IMR-90 (cell line): Measurements from ENCODE around the gene CLPTM1L. TPM values are rescaled to one million over a fixed set of nuclear protein-coding genes. Genes with fewer than 3 reads are reported as not detected.

ENCODE experiments used
- ATAC-seq: fragments of 200-7000 bp; cut with Tn5 transposase; 2 replicates; pipeline ENCODE4 v1.9.1; 2020; ENCODE audit warnings: low read depth, mild to moderate bottlenecking, moderate library complexity
- BruUV-seq: library from RNA; stranded (reverse); fragments of 400-500 nt; replicated peaks from 2 replicates; lab custom pipeline; 2021; lab: Mats Ljungman, UMichigan
- CTCF ChIA-PET: fragments of 300-600 bp; formaldehyde crosslinking; extraction: SDS; loops from one replicate; lab custom pipeline; 2021; ENCODE audit warnings: antibody characterized with exemption; lab: Yijun Ruan, JAX
- POLR2A ChIA-PET: fragments of 300-600 bp; sonication (Branson Sonifier 250); formaldehyde crosslinking; loops from one replicate; lab custom pipeline; 2022; ENCODE audit warnings: antibody characterized with exemption; ENCODE audit not compliant: unreplicated experiment; lab: Charles Lee
- DNase-seq: peaks from one replicate; pipeline ENCODE4 v3.0.0; 2013
- H2AFZ ChIP-seq: replicated peaks from 2 replicates; pipeline ENCODE3; 2013; ENCODE audit warnings: low read length, mild to moderate bottlenecking; ENCODE audit not compliant: poor library complexity
- H2AK5ac ChIP-seq: 2 replicates; pipeline ENCODE4 v1.6.1; 2013; ENCODE audit warnings: low read depth, low read length, inconsistent platforms
- H2AK9ac ChIP-seq: replicated peaks from 2 replicates; pipeline ENCODE3; 2013; ENCODE audit warnings: mild to moderate bottlenecking, low read depth, low read length, moderate library complexity; ENCODE audit not compliant: poor library complexity
- H2BK120ac ChIP-seq: 2 replicates; pipeline ENCODE4 v1.6.1; 2013; ENCODE audit warnings: low read depth, low read length, inconsistent platforms
- H2BK15ac ChIP-seq: 3 replicates; pipeline ENCODE4 v1.6.1; 2013; ENCODE audit warnings: low read depth, low read length, inconsistent platforms
- H2BK20ac ChIP-seq: 2 replicates; pipeline ENCODE4 v1.6.1; 2013; ENCODE audit warnings: low read depth, mild to moderate bottlenecking, inconsistent platforms, low read length, moderate library complexity
- H2BK5ac ChIP-seq: 2 replicates; pipeline ENCODE4 v1.6.1; 2013; ENCODE audit warnings: mild to moderate bottlenecking, low read depth, low read length, inconsistent platforms; ENCODE audit not compliant: poor library complexity, severe bottlenecking
- H3K14ac ChIP-seq: replicated peaks from 2 replicates; pipeline ENCODE4 v1.6.1; 2013; ENCODE audit warnings: low read depth, low read length, inconsistent platforms
- H3K18ac ChIP-seq: 2 replicates; pipeline ENCODE4 v1.6.1; 2013; ENCODE audit warnings: low read depth, low read length, control low read depth
- H3K23ac ChIP-seq: 2 replicates; pipeline ENCODE4 v1.6.1; 2013; ENCODE audit warnings: low read depth, low read length, inconsistent platforms
- H3K27ac ChIP-seq: 2 replicates; pipeline ENCODE4 v1.5.1; 2013; ENCODE audit warnings: mild to moderate bottlenecking, control low read depth, low read length; ENCODE audit not compliant: insufficient read depth
- H3K27me3 ChIP-seq: 2 replicates; pipeline ENCODE4 v1.6.1; 2013; ENCODE audit warnings: low read length; ENCODE audit not compliant: control insufficient read depth, insufficient read depth
- H3K36me3 ChIP-seq: 2 replicates; pipeline ENCODE4 v1.6.1; 2013; ENCODE audit warnings: low read length, mixed read lengths; ENCODE audit not compliant: control insufficient read depth, insufficient read depth
- H3K4ac ChIP-seq: 2 replicates; pipeline ENCODE4 v1.6.1; 2013; ENCODE audit warnings: low read depth, low read length, inconsistent platforms
- H3K4me1 ChIP-seq: 2 replicates; pipeline ENCODE4 v1.6.1; 2013; ENCODE audit warnings: low read length, mixed read lengths; ENCODE audit not compliant: control insufficient read depth, insufficient read depth
- H3K4me2 ChIP-seq: 2 replicates; pipeline ENCODE4 v1.6.1; 2013; ENCODE audit warnings: low read depth, mild to moderate bottlenecking, control low read depth, low read length, moderate library complexity
- H3K4me3 ChIP-seq: 2 replicates; pipeline ENCODE4 v1.5.1; 2013; ENCODE audit warnings: low read depth, mild to moderate bottlenecking, control low read depth, low read length, moderate library complexity; ENCODE audit not compliant: insufficient read depth
- H3K56ac ChIP-seq: 2 replicates; pipeline ENCODE4 v1.6.1; 2013; ENCODE audit warnings: low read length, inconsistent platforms; ENCODE audit not compliant: insufficient read depth; ENCODE audit errors: extremely low read depth
- H3K79me1 ChIP-seq, 2 experiments: 2 replicates each; pipeline ENCODE4 v1.6.1; 2013; ENCODE audit warnings: low read length in 2 of 2, inconsistent platforms in 1 of 2, low read depth in 1 of 2
- H3K9ac ChIP-seq: 2 replicates; pipeline ENCODE4 v1.6.1; 2013; ENCODE audit warnings: low read depth, low read length, control low read depth
- H3K9me1 ChIP-seq: 2 replicates; pipeline ENCODE4 v1.6.1; 2013; ENCODE audit warnings: low read length, inconsistent platforms; ENCODE audit not compliant: insufficient read depth
- H3K9me3 ChIP-seq: 2 replicates; pipeline ENCODE4 v1.6.1; 2013; ENCODE audit warnings: low read length; ENCODE audit not compliant: control insufficient read depth, insufficient read depth
- H4K20me1 ChIP-seq: 2 replicates; pipeline ENCODE4 v1.6.1; 2013; ENCODE audit warnings: low read length, inconsistent platforms; ENCODE audit not compliant: insufficient read depth
- H4K5ac ChIP-seq: 2 replicates; pipeline ENCODE4 v1.6.1; 2013; ENCODE audit warnings: mild to moderate bottlenecking, low read depth, low read length, control low read depth
- H4K8ac ChIP-seq, 2 experiments: 2 replicates each; pipeline ENCODE4 v1.6.1; 2013; ENCODE audit warnings: low read depth in 2 of 2, low read length in 2 of 2, control low read depth in 1 of 2, inconsistent platforms in 1 of 2
- H4K91ac ChIP-seq: 2 replicates; pipeline ENCODE4 v1.6.1; 2013; ENCODE audit warnings: low read depth, low read length, inconsistent platforms; ENCODE audit not compliant: insufficient read depth
- MAFK ChIP-seq: IDR thresholded peaks from 2 replicates; pipeline ENCODE4 v1.6.1; 2012; ENCODE audit warnings: low read depth, low read length, improper control_type of control experiment
- MXI1 ChIP-seq: IDR thresholded peaks from 2 replicates; pipeline ENCODE4 v1.6.1; 2012; ENCODE audit warnings: low read depth, mild to moderate bottlenecking, low read length, moderate library complexity, borderline replicate concordance
- USF2 ChIP-seq: fragments of 150-350 bp; IDR thresholded peaks from 2 replicates; pipeline ENCODE4 v1.6.1; 2017; ENCODE audit warnings: mild to moderate bottlenecking, antibody characterized with exemption, low read length, low read depth
- whole genome bisulfite sequencing, 2 experiments: methylation state at CpG; one replicate each; pipeline versions ENCODE4 v1.1.5 to v1.1.7; 2013; ENCODE audit warnings: missing lambda C conversion rate in 2 of 2; ENCODE audit not compliant: insufficient read length in 1 of 2; ENCODE audit errors: extremely low coverage in 2 of 2; 5-methylcytosine and 5-hydroxymethylcytosine counted together
- dilution Hi-C: fragments of 300-500 bp; cut with HindIII; formaldehyde crosslinking; loops from one replicate; pipeline ENCODE4 v1.14.3; 2018; ENCODE audit warnings: low sequenced_read_pairs; ENCODE audit not compliant: unreplicated experiment
- in situ Hi-C: fragments of 300-500 bp; cut with MboI; formaldehyde crosslinking; loops from 3 replicates; pipeline ENCODE4 v1.14.3; 2019; ENCODE audit warnings: low sequenced_read_pairs, inconsistent platforms, mixed read lengths
- intact Hi-C: fragments of 100-400 bp; cut with micrococcal nuclease; formaldehyde crosslinking; loops from 2 replicates; pipeline ENCODE4 v1.10.0; 2022
- polyA plus RNA-seq, 3 experiments: library from polyadenylated mRNA; depleted of rRNA; stranded (reverse); fragments of >200 nt; gene quantifications; 2 replicates each; pipeline ENCODE4 v1.2.3, GENCODE V29; 2012; ENCODE audit warnings: low replicate concordance in 1 of 3
- total RNA-seq: library from RNA; depleted of rRNA; stranded (reverse); fragments of >200 nt; gene quantifications from 2 replicates; pipeline ENCODE4 v1.2.3, GENCODE V29; 2012

CLPTM1L gene
- total and polyA plus RNA-seq, 2 of the 4 experiments (the other 2 are of a cell fraction), result 114 to 137 TPM

DNA sequence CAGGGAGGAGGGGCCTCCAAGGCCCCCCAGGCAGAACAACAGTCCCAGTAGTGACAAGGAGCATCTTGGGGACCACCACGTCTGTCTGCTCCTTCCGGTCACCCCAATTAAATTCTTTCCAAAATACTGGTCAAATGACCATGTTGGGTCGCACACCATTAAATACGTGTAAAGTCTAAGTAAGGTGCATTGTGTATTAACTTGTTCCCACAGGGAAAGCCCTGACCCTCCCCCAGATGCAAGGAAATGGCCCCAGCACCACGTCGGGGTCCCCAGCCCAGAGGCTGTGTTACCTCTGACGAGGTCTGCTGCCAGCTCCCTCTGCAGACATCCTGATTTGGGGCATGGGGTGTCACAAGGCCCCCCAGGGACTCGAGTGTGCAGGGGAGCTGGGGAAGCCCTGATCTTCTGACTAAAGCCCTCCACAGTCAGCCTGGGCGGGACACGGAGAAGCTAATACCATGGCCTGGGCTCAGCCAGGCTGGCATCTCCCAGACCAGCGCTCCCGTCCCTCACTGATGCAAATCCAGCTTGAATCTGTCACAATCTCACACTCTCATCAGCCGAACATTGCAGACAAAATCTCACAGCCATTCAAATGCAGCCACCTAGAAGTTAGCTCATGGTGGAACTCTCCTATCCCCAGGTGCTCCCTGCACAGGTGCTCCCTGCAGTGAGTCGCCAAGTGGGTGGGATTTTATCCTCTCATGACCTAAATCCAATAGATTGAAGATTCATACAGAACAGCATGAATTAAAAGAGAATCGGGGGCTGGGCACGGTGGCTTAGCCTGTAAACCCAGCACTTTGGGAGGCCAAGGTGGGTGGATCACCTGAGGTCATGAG is 63.6 kb downstream of the CLPTM1L start:
- no peak overlapping the region for H4K91ac ChIP-seq
- no peak overlapping the region for H3K4me3 ChIP-seq
- no peak overlapping the region for H2BK15ac ChIP-seq
- no peak overlapping the region for H2AFZ ChIP-seq
- peaks cover 21% of the 10 kb centered on the region for H3K9me3 ChIP-seq
- no peak overlapping the region for H3K23ac ChIP-seq
- no peaks in the 10 kb centered on the region for H4K20me1 ChIP-seq
- 79% methylated on average over 4 of the region's 16 CpGs; no CpG with 5 or more reads in 1 of the 2 experiments for WGBS, 2 experiments
- no peaks in the 10 kb centered on the region for H3K36me3 ChIP-seq
- BruUV-seq, result no TSS peak
- H3K14ac ChIP-seq, result no peak overlapping the region
- no peak overlapping the region for H3K56ac ChIP-seq
- H3K27ac ChIP-seq, result no peak overlapping the region
- no peak overlapping the region for H2BK5ac ChIP-seq
- H4K5ac ChIP-seq, result no peak overlapping the region
- H3K79me1 ChIP-seq, result no peaks in the 10 kb centered on the region
- intact Hi-C loops (no loop called here), in situ Hi-C loops (no loop called here), dilution Hi-C loops (no loop called here)
- H4K8ac ChIP-seq, result no peak overlapping the region
- ATAC-seq (no peak), DNase-seq (no peak)
- no peak overlapping the region for H2AK5ac ChIP-seq
- H3K4ac ChIP-seq, result no peak overlapping the region
- no peak overlapping the region for H3K18ac ChIP-seq
- no peak overlapping the region for H2AK9ac ChIP-seq
- H3K4me1 ChIP-seq, result no peaks in the 10 kb centered on the region
- CTCF ChIA-PET, result no interaction called here
- H3K27me3 ChIP-seq, result no peaks in the 10 kb centered on the region
- no peaks in the 10 kb centered on the region for H3K9me1 ChIP-seq
- no peak overlapping the region for H2BK20ac ChIP-seq
- H3K4me2 ChIP-seq, result no peak overlapping the region
- H2BK120ac ChIP-seq, result no peak overlapping the region
- POLR2A ChIA-PET, result no interaction called here
- H3K9ac ChIP-seq, result no peak overlapping the region
- no peak for TF ChIP-seq MAFK
- no peak for TF ChIP-seq USF2
- TF ChIP-seq MXI1, result no peak
